Right lobe of liver (tissue), 6 donors: Measurements from ENCODE around the gene C12orf56. TPM values are rescaled to one million over a fixed set of nuclear protein-coding genes. Genes with fewer than 3 reads are reported as not detected.
"Not testable (repeated sequence)": the region's sequence is repeated elsewhere in the genome, so short reads cannot be mapped to it uniquely, and the experiment has no call there.

ENCODE experiments used
- ATAC-seq, 4 donors: fragments of 200-7000 bp; cut with Tn5 transposase; one replicate each; pipeline ENCODE4 v1.9.1; 2020; ENCODE audit warnings: mild to moderate bottlenecking in 4 of 4, moderate library complexity in 4 of 4
- DNase-seq, 3 donors: peaks; one replicate each; pipeline ENCODE4 v3.0.0-alpha.2; 2020
- H3K27ac ChIP-seq, 3 donors: fragments of 200-600 bp; one replicate each; pipeline ENCODE4 v1.8.0; 2022
- H3K27me3 ChIP-seq, 2 donors: fragments of 200-600 bp; one replicate each; pipeline ENCODE4 v1.8.0; 2022
- H3K36me3 ChIP-seq, 4 donors: fragments of 200-600 bp; sonication (generic) in 1 of 4; one replicate each; pipeline versions ENCODE4 v1.5.1 to v1.8.0; 2017 to 2022; ENCODE audit warnings: control low read depth in 1 of 4
- H3K4me1 ChIP-seq, 4 donors: fragments of 200-600 bp; sonication (generic) in 1 of 4; one replicate each; pipeline versions ENCODE4 v1.5.1 to v1.8.0; 2017 to 2022; ENCODE audit warnings: control low read depth in 1 of 4
- H3K4me3 ChIP-seq, 3 donors: fragments of 200-600 bp; one replicate each; pipeline ENCODE4 v1.8.0; 2022
- H3K9me3 ChIP-seq, 4 donors: fragments of 200-600 bp; sonication (generic) in 1 of 4; one replicate each; pipeline versions ENCODE4 v1.5.1 to v1.8.0; 2017 to 2022; ENCODE audit warnings: control low read depth in 1 of 4
- CTCF ChIP-seq, 4 donors: fragments of 200-600 bp in 3 of 4; fragments of 450-650 bp in 1 of 4; IDR thresholded peaks; one replicate each; pipeline versions ENCODE4 v1.5.1 to v1.8.0; 2016 to 2022; ENCODE audit warnings: antibody characterized with exemption in 4 of 4, mild to moderate bottlenecking in 2 of 4
- POLR2A ChIP-seq: fragments of 450-650 bp; IDR thresholded peaks from one replicate; pipeline ENCODE4 v1.6.1; 2017; ENCODE audit warnings: antibody characterized with exemption, mild to moderate bottlenecking
- WGBS: methylation state at CpG from one replicate; pipeline ENCODE4 v1.1.6; 2018; ENCODE audit warnings: low coverage, low lambda C conversion rate; ENCODE audit not compliant: insufficient coverage; ENCODE audit errors: missing lambda C conversion rate; 5-methylcytosine and 5-hydroxymethylcytosine counted together
- intact Hi-C, 2 donors: fragments of 100-400 bp; cut with DNase I; formaldehyde crosslinking; loops; one replicate each; pipeline versions ENCODE4 v1.11.2 to v1.14.1; 2022
- total RNA-seq, 6 experiments: library from RNA; depleted of rRNA in 2 of 6; stranded (reverse); fragments of >200 nt in 2 of 6; fragmentation: NEBNext Ultra II Directional in 3 of 6; extraction: Animal tissue kit (Norgen Biotek cat#: 25700) in 3 of 6; gene quantifications; one replicate each; pipeline versions ENCODE4 v1.1.0 to v1.2.4, GENCODE V29; 2016 to 2023
- donor health status: DM: no; HTN: yes; CAD: no.
- donor health status: DM: no; HTN: no; CAD: no.
- donor health status: DM: no; HTN: no; CAD: no.
- donor health status: DM: no; HTN: yes; CAD: no.
- donor health status: DM: no; HTN: yes; CAD: no.

The C12orf56 gene
- total RNA-seq, 6 experiments from 2014 or later: not detected

- DNase-seq: no peak
- Histone ChIP-seq H3K36me3 (no peaks in the 10 kb centered on the region), H3K27ac (no peak overlapping the region), H3K4me1 (no peaks in the 10 kb centered on the region), H3K27me3 (no peaks in the 10 kb centered on the region), H3K9me3 (no peaks in the 10 kb centered on the region), H3K4me3 (no peak overlapping the region)
- TF ChIP-seq CTCF (IDR thresholded peaks at IDR 0.05) (no peak), POLR2A (no peak)
- 37% methylated on average over 2 of the region's 2 CpGs for WGBS
- ATAC-seq: no peak
- intact Hi-C loops: no loop called here
Measured at GRCh38 chr12:64332938-64333337, 57.6 kb downstream of the C12orf56 start.

DNA sequence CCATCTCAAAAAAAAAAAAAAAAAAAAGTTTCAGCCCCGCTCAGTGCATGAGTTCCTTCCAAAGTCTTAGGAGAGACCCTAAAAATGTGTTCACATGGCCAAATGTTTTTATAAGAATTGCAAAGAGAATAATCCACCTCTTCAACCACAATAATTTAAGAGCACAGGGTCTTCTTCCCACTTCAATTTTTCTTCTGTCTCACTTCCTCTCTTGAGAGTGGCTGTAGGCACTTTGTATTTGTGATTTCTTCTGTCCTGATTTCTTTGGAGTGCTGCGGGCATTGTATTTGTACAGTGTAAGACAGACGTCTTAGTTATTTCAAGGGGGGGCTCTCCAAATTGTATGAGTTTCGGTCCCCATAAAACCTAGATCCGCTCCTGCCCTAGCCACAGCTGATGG, 58.3 kb downstream of the C12orf56 start:
- Histone ChIP-seq H3K27ac (no peak overlapping the region), H3K9me3 (no peaks in the 10 kb centered on the region), H3K27me3 (no peaks in the 10 kb centered on the region), H3K4me1 (no peaks in the 10 kb centered on the region), H3K36me3 (no peaks in the 10 kb centered on the region), H3K4me3 (no peak overlapping the region)
- DNase-seq: no peak
- intact Hi-C loops: no loop called here
- WGBS: 74% methylated on average over 5 of the region's 5 CpGs
- no peak for TF ChIP-seq CTCF (IDR thresholded peaks at IDR 0.05)
- no peak for TF ChIP-seq POLR2A
- no peak for ATAC-seq

- H3K36me3 ChIP-seq, H3K9me3 ChIP-seq, intact Hi-C loops, ATAC-seq, DNase-seq, H3K4me3 ChIP-seq, H3K27me3 ChIP-seq, H3K27ac ChIP-seq, H3K4me1 ChIP-seq: not testable (repeated sequence)
- WGBS: 75% methylated on average over 7 of the region's 9 CpGs
Measured at GRCh38 chr12:64329031-64329710, 61.4 kb downstream of the C12orf56 start.

GRCh38 chr12:64325055-64325454, 65.5 kb downstream of the C12orf56 start:
- H3K4me1 ChIP-seq: no peaks in the 10 kb centered on the region
- no peak overlapping the region for H3K4me3 ChIP-seq
- H3K27ac ChIP-seq: no peak overlapping the region
- no peak for ATAC-seq
- no peaks in the 10 kb centered on the region for H3K36me3 ChIP-seq
- intact Hi-C loops: no loop called here
- H3K9me3 ChIP-seq: no peaks in the 10 kb centered on the region
- WGBS: 37% methylated on average over 2 of the region's 2 CpGs
- no peaks in the 10 kb centered on the region for H3K27me3 ChIP-seq
- TF ChIP-seq POLR2A (no peak), CTCF (IDR thresholded peaks at IDR 0.05) (no peak)
- no peak for DNase-seq

DNA sequence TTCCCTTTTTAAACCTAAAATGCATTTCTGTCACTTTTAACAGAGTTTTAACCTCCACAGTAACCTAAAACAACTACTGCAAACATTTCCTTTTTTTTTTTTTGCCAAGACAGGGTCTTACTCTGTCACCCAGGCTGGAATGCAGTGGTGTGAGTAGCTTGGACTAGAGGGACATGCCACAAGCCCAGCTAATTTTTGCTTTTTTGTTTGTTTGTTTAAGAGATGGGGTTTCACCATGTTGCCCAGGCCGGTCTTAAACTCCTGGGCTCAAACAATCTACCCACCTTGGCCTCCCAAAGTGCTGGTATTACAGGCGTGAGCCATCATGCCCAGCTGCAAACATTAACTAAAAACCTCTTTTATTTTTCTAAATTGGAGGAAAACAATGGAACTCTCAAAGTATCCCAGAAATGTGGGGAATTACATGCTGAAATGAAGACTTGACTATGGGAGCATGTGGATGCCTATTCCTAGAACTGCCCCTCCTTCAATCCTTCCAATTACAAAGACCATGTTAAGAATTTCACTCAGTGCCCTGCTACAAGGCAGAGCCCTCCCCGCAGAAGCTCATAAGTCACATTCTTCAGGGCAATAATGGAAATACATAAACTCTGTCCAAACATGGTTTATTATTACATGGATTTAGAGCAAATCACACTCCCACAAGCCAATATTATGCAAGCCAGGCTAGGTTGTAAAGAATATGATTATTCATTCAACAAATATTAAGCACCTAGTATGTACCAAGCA, 66.9 kb downstream of the C12orf56 start:
- no peaks in the 10 kb centered on the region for H3K27me3 ChIP-seq
- H3K4me3 ChIP-seq: no peak overlapping the region
- no peaks in the 10 kb centered on the region for H3K36me3 ChIP-seq
- no peak overlapping the region for H3K27ac ChIP-seq
- intact Hi-C loops: no loop called here
- DNase-seq (no peak), ATAC-seq (no peak)
- 72% methylated on average over 3 of the region's 3 CpGs for WGBS
- no peaks in the 10 kb centered on the region for H3K4me1 ChIP-seq
- TF ChIP-seq POLR2A: no peak
- no peaks in the 10 kb centered on the region for H3K9me3 ChIP-seq
